Mesenchymal stem cell (in vitro differentiated cells and primary cell): Measurements from ENCODE around the gene PARVB.

ENCODE experiments used
- DNase-seq: peaks from one replicate; pipeline ENCODE4 v3.0.0-alpha.2; 2013
- H2AFZ ChIP-seq: one replicate; pipeline ENCODE4 v1.6.1; 2013; ENCODE audit warnings: low read depth, mild to moderate bottlenecking, control low read depth, inconsistent platforms, low read length, moderate library complexity
- H2AK5ac ChIP-seq: 2 replicates; pipeline ENCODE4 v1.6.1; 2013; ENCODE audit warnings: low read length, moderate library complexity, mild to moderate bottlenecking, inconsistent platforms; ENCODE audit not compliant: severe bottlenecking
- H2BK120ac ChIP-seq: one replicate; pipeline ENCODE4 v1.6.1; 2013; ENCODE audit warnings: low read depth, mild to moderate bottlenecking, inconsistent platforms, low read length, moderate library complexity
- H2BK12ac ChIP-seq, 2 experiments: one replicate each; pipeline ENCODE4 v1.6.1; 2013; ENCODE audit warnings: inconsistent platforms in 2 of 2, low read length in 2 of 2, mild to moderate bottlenecking in 2 of 2, moderate library complexity in 2 of 2, control low read depth in 1 of 2
- H2BK15ac ChIP-seq: one replicate; pipeline ENCODE4 v1.6.1; 2013; ENCODE audit warnings: mild to moderate bottlenecking, low read depth, inconsistent platforms; ENCODE audit not compliant: poor library complexity, severe bottlenecking
- H2BK5ac ChIP-seq: 2 replicates; pipeline ENCODE4 v1.6.1; 2013; ENCODE audit warnings: low read depth, mild to moderate bottlenecking, low read length, control low read depth, inconsistent platforms; ENCODE audit not compliant: poor library complexity, severe bottlenecking
- H3K14ac ChIP-seq, 2 experiments: one replicate each; pipeline ENCODE4 v1.6.1; 2013; ENCODE audit warnings: inconsistent platforms in 2 of 2, low read length in 2 of 2, control low read depth in 1 of 2, mild to moderate bottlenecking in 1 of 2, moderate library complexity in 1 of 2
- H3K18ac ChIP-seq, 2 experiments: one replicate each; pipeline ENCODE4 v1.6.1; 2013; ENCODE audit warnings: inconsistent platforms in 2 of 2, low read length in 2 of 2, control low read depth in 1 of 2, low read depth in 1 of 2, mild to moderate bottlenecking in 1 of 2
- H3K23ac ChIP-seq, 2 experiments: one replicate each; pipeline ENCODE4 v1.6.1; 2013; ENCODE audit warnings: inconsistent platforms in 2 of 2, low read length in 2 of 2, mild to moderate bottlenecking in 2 of 2, moderate library complexity in 2 of 2, control low read depth in 1 of 2
- H3K27ac ChIP-seq: 2 replicates; pipeline ENCODE4 v1.5.1; 2013; ENCODE audit warnings: mild to moderate bottlenecking, moderate library complexity, low read length, control low read depth, inconsistent platforms; ENCODE audit not compliant: poor library complexity, severe bottlenecking
- H3K27me3 ChIP-seq, 2 experiments: 2 replicates each; pipeline versions ENCODE4 v1.6.1 to v1.7.0; 2013; ENCODE audit warnings: low read length in 2 of 2, mild to moderate bottlenecking in 2 of 2, moderate library complexity in 2 of 2, control low read depth in 1 of 2, inconsistent platforms in 1 of 2; ENCODE audit not compliant: control insufficient read depth in 1 of 2, insufficient read depth in 1 of 2
- H3K36me3 ChIP-seq, 2 experiments: 2 replicates each; pipeline versions ENCODE4 v1.6.1 to v1.7.0; 2013; ENCODE audit warnings: low read length in 2 of 2, control low read depth in 1 of 2, inconsistent platforms in 1 of 2, low read depth in 1 of 2, mild to moderate bottlenecking in 1 of 2; ENCODE audit not compliant: insufficient read depth in 2 of 2, control insufficient read depth in 1 of 2
- H3K4ac ChIP-seq, 2 experiments: one replicate each; pipeline ENCODE4 v1.6.1; 2013; ENCODE audit warnings: inconsistent platforms in 2 of 2, low read length in 2 of 2, mild to moderate bottlenecking in 2 of 2, moderate library complexity in 2 of 2, control low read depth in 1 of 2, low read depth in 1 of 2
- H3K4me1 ChIP-seq: 2 replicates; pipeline ENCODE4 v1.6.1; 2013; ENCODE audit warnings: low read depth, low read length, control low read depth; ENCODE audit not compliant: control insufficient read depth, insufficient read depth
- H3K4me2 ChIP-seq: 2 replicates; pipeline ENCODE4 v1.6.1; 2013; ENCODE audit warnings: low read length, mild to moderate bottlenecking, inconsistent platforms; ENCODE audit not compliant: poor library complexity, severe bottlenecking
- H3K4me3 ChIP-seq, 2 experiments: 2 replicates each; pipeline versions ENCODE4 v1.5.1 to v1.7.0; 2013; ENCODE audit warnings: low read length in 2 of 2, mild to moderate bottlenecking in 2 of 2, control low read depth in 1 of 2, low read depth in 1 of 2; ENCODE audit not compliant: insufficient read depth in 1 of 2
- H3K79me1 ChIP-seq: replicated peaks from 2 replicates; pipeline ENCODE4 v1.6.1; 2013; ENCODE audit warnings: mild to moderate bottlenecking, control low read depth, low read length, inconsistent platforms; ENCODE audit not compliant: poor library complexity, severe bottlenecking
- H3K9ac ChIP-seq: 2 replicates; pipeline ENCODE4 v1.7.0; 2013; ENCODE audit warnings: mild to moderate bottlenecking, low read length, moderate library complexity
- H3K9me3 ChIP-seq: 2 replicates; pipeline ENCODE4 v1.7.0; 2013; ENCODE audit warnings: mild to moderate bottlenecking, low read length; ENCODE audit not compliant: control insufficient read depth
- H4K8ac ChIP-seq: one replicate; pipeline ENCODE4 v1.6.1; 2013; ENCODE audit warnings: inconsistent platforms, mild to moderate bottlenecking, low read length, moderate library complexity
- H4K91ac ChIP-seq: one replicate; pipeline ENCODE4 v1.6.1; 2013; ENCODE audit warnings: mild to moderate bottlenecking, low read length, inconsistent platforms
- WGBS: methylation state at CpG from one replicate; pipeline ENCODE4 v1.1.7; 2013; ENCODE audit warnings: mixed read lengths; 5-methylcytosine and 5-hydroxymethylcytosine counted together

Gene PARVB

DNA sequence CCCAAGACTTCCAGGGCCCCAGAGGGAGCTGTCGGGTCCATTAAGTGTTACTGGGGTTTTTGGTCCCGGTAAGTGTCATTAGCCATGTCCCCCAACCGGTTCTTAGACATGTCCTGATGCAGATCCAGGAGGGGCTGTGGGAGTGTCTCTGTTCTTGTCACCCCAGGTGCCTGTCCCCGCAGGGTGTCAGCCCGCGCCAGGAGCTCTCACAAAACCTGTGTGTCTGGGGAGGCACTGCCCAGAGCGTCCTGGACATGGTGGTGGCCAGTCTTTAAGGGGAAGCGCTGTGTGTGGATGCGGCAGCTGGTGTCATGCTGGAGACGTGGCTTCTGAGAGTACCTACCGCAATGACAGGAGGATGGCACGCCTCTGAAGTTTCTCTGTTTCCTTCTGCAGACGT is 144.1 kb downstream of the PARVB start:
- H3K27me3 ChIP-seq: peaks cover 0 to 2% of the 10 kb centered on the region in 2 experiments
- no peak overlapping the region for H3K4me2 ChIP-seq
- H2AK5ac ChIP-seq: no peak overlapping the region
- no peaks in the 10 kb centered on the region for H3K79me1 ChIP-seq
- no peak overlapping the region for H2BK5ac ChIP-seq
- peaks cover 9% of the 10 kb centered on the region for H3K4me1 ChIP-seq
- H2AFZ ChIP-seq: no peak overlapping the region
- H4K91ac ChIP-seq: no peak overlapping the region
- WGBS: 97% methylated on average over 12 of the region's 13 CpGs
- H2BK15ac ChIP-seq: no peak overlapping the region
- H3K4me3 ChIP-seq: no peak overlapping the region
- no peak overlapping the region for H3K27ac ChIP-seq
- peaks cover 0 to 2% of the 10 kb centered on the region in 2 experiments for H3K36me3 ChIP-seq
- H3K4ac ChIP-seq: no peak overlapping the region
- no peak for DNase-seq
- no peaks in the 10 kb centered on the region for H3K9me3 ChIP-seq
- no peak overlapping the region for H2BK120ac ChIP-seq
- no peak overlapping the region for H2BK12ac ChIP-seq
- H3K18ac ChIP-seq: no peak overlapping the region
- no peak overlapping the region for H4K8ac ChIP-seq
- no peak overlapping the region for H3K9ac ChIP-seq
- no peak overlapping the region for H3K14ac ChIP-seq
- H3K23ac ChIP-seq: no peak overlapping the region

DNA sequence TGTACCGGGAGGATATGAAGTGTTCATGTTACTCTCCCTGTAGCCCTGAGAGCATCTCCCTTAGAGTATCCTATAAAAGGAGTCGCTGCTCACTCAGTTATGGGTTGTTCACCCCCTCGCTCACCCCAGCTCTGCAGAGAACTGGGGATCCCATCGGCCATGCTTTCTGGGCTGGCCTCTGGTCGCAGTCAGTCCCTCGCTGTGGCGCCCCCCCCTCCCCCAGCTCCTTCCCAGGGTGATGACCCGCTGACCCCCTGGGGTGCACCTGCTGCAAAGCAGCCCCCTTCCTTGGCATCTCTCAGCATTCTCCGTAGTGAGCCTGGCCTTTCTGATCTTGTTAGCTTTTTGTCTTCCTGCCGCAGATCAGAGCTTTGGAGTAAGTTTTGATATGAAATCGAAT is 146.4 kb downstream of the PARVB start:
- H4K91ac ChIP-seq: no peak overlapping the region
- H2BK5ac ChIP-seq: no peak overlapping the region
- no peak overlapping the region for H3K14ac ChIP-seq
- peaks cover 0 to 2% of the 10 kb centered on the region in 2 experiments for H3K36me3 ChIP-seq
- no peak overlapping the region for H3K4ac ChIP-seq
- no peak overlapping the region for H4K8ac ChIP-seq
- H3K27me3 ChIP-seq: peaks cover 4 to 16% of the 10 kb centered on the region in 2 experiments
- H2BK12ac ChIP-seq: no peak overlapping the region
- no peaks in the 10 kb centered on the region for H3K9me3 ChIP-seq
- H3K4me1 ChIP-seq: peaks cover 11% of the 10 kb centered on the region
- H3K9ac ChIP-seq: no peak overlapping the region
- WGBS: 85% methylated on average over 10 of the region's 11 CpGs
- H3K27ac ChIP-seq: no peak overlapping the region
- H3K4me3 ChIP-seq: no peak overlapping the region
- H3K23ac ChIP-seq: no peak overlapping the region
- H2BK120ac ChIP-seq: no peak overlapping the region
- no peak overlapping the region for H3K18ac ChIP-seq
- H2AK5ac ChIP-seq: no peak overlapping the region
- H2BK15ac ChIP-seq: no peak overlapping the region
- H3K4me2 ChIP-seq: no peak overlapping the region
- DNase-seq: no peak
- no peaks in the 10 kb centered on the region for H3K79me1 ChIP-seq
- H2AFZ ChIP-seq: no peak overlapping the region

GRCh38 chr22:44171561-44171960 is 147.5 kb downstream of the PARVB start:
- Histone ChIP-seq H3K18ac (no peak overlapping the region), H3K9me3 (no peaks in the 10 kb centered on the region), H3K36me3 (no peaks in the 10 kb centered on the region), H3K4me3 (no peak overlapping the region), H2AK5ac (no peak overlapping the region), H3K27ac (no peak overlapping the region), H2AFZ (no peak overlapping the region), H3K27me3 (peaks cover 4 to 22% of the 10 kb centered on the region in 2 experiments), H2BK15ac (no peak overlapping the region), H3K9ac (no peak overlapping the region), H3K4ac (no peak overlapping the region), H2BK120ac (no peak overlapping the region), H2BK5ac (no peak overlapping the region), H3K4me2 (no peak overlapping the region), H3K4me1 (peaks cover 9% of the 10 kb centered on the region), H4K8ac (no peak overlapping the region), H2BK12ac (no peak overlapping the region), H3K14ac (no peak overlapping the region), H4K91ac (no peak overlapping the region), H3K23ac (no peak overlapping the region), H3K79me1 (no peaks in the 10 kb centered on the region)
- WGBS: 97% methylated on average over 4 of the region's 6 CpGs
- DNase-seq: no peak

- Histone ChIP-seq H2AK5ac (no peak overlapping the region), H2AFZ (no peak overlapping the region), H3K9ac (no peak overlapping the region), H3K14ac (no peak overlapping the region), H3K27ac (no peak overlapping the region), H3K27me3 (peaks cover 4 to 22% of the 10 kb centered on the region in 2 experiments), H3K4me2 (no peak overlapping the region), H2BK120ac (no peak overlapping the region), H3K79me1 (no peaks in the 10 kb centered on the region), H3K4me1 (peaks cover 9% of the 10 kb centered on the region), H3K36me3 (no peaks in the 10 kb centered on the region), H3K4me3 (no peak overlapping the region), H3K18ac (no peak overlapping the region), H3K9me3 (no peaks in the 10 kb centered on the region), H4K91ac (no peak overlapping the region), H2BK5ac (no peak overlapping the region), H3K23ac (no peak overlapping the region), H2BK15ac (no peak overlapping the region), H4K8ac (no peak overlapping the region), H2BK12ac (no peak overlapping the region), H3K4ac (no peak overlapping the region)
- WGBS: 88% methylated on average over 22 of the region's 22 CpGs
- DNase-seq: no peak
These were observed 148.4 kb downstream of the PARVB start for GRCh38 chr22:44172370-44173108.
